SU-DHL-6 (cell line): ENCODE data around the gene TFG.

Source experiments
- H2AFZ ChIP-seq: fragments of 200-600 bp; sonication (generic); 2 replicates; pipeline ENCODE4 v1.6.1; 2014; ENCODE audit warnings: low read depth, mild to moderate bottlenecking, moderate library complexity, mixed read lengths, antibody characterized with exemption, low read length; ENCODE audit not compliant: severe bottlenecking
- H3F3A ChIP-seq: fragments of 200-600 bp; shearing (Covaris generic); 2 replicates; pipeline ENCODE4 v1.6.0; 2016; ENCODE audit warnings: antibody characterized with exemption, mild to moderate bottlenecking; ENCODE audit not compliant: insufficient read depth
- H3K27ac ChIP-seq: fragments of 200-600 bp; sonication (generic); 2 replicates; pipeline ENCODE4 v1.5.1; 2016; ENCODE audit warnings: low read depth, mild to moderate bottlenecking, low read length, moderate library complexity, mixed read lengths
- H3K27me3 ChIP-seq: fragments of 200-600 bp; sonication (generic), shearing (Covaris generic); 2 replicates; pipeline ENCODE4 v1.6.0; 2014; ENCODE audit warnings: mild to moderate bottlenecking, low read length
- H3K36me3 ChIP-seq: fragments of 200-600 bp; sonication (generic); 2 replicates; pipeline ENCODE4 v1.6.1; 2014; ENCODE audit warnings: mild to moderate bottlenecking, low read length, mixed read lengths
- H3K4me2 ChIP-seq: fragments of 300-600, 200-600 bp; shearing (Covaris generic), sonication (generic); 2 replicates; pipeline ENCODE4 v1.6.0; 2014; ENCODE audit warnings: low read length, low read depth, mild to moderate bottlenecking; ENCODE audit not compliant: poor library complexity, severe bottlenecking
- H3K4me3 ChIP-seq: fragments of 200-600 bp; sonication (generic); 2 replicates; pipeline ENCODE4 v1.5.1; 2014; ENCODE audit warnings: antibody characterized with exemption, low read length, mild to moderate bottlenecking, mixed read lengths; ENCODE audit not compliant: insufficient read depth, poor library complexity, severe bottlenecking
- H3K79me2 ChIP-seq: fragments of 200-600 bp; sonication (generic); 2 replicates; pipeline ENCODE4 v1.6.1; 2014; ENCODE audit warnings: mild to moderate bottlenecking, low read length, moderate library complexity; ENCODE audit not compliant: insufficient read depth
- H3K9ac ChIP-seq: fragments of 200-600 bp; sonication (generic); 2 replicates; pipeline ENCODE4 v1.7.0; 2014; ENCODE audit warnings: mild to moderate bottlenecking, low read length
- H3K9me2 ChIP-seq: fragments of 200-600 bp; sonication (generic); replicated peaks from 2 replicates; pipeline ENCODE4 v1.6.1; 2014; ENCODE audit warnings: low read length; ENCODE audit not compliant: insufficient read depth
- H3K9me3 ChIP-seq: fragments of 200-600 bp; sonication (generic); 2 replicates; pipeline ENCODE4 v1.6.1; 2014; ENCODE audit warnings: low read length, mixed read lengths; ENCODE audit not compliant: insufficient read depth
- H4K20me1 ChIP-seq: fragments of 200-600 bp; sonication (generic); 2 replicates; pipeline ENCODE4 v1.6.1; 2014; ENCODE audit warnings: low read depth, mild to moderate bottlenecking, antibody characterized with exemption, low read length, moderate library complexity, mixed read lengths
- EZH2phosphoT487 ChIP-seq: fragments of 200-600 bp; sonication (generic), shearing (Covaris generic); conservative IDR thresholded peaks from 2 replicates; pipeline ENCODE4 v1.6.1; 2018; ENCODE audit warnings: mild to moderate bottlenecking, antibody characterized with exemption, low read length, moderate library complexity, mixed read lengths
- TF ChIP-seq, protein P1 (sequence below): fragments of 200-600 bp; sonication (generic); IDR thresholded peaks from one replicate; pipeline ENCODE4 v1.5.1; 2017; ENCODE audit warnings: antibody characterized with exemption, mild to moderate bottlenecking, low read length, moderate library complexity; ENCODE audit not compliant: insufficient read depth, poor library complexity, severe bottlenecking

TFG gene

DNA sequence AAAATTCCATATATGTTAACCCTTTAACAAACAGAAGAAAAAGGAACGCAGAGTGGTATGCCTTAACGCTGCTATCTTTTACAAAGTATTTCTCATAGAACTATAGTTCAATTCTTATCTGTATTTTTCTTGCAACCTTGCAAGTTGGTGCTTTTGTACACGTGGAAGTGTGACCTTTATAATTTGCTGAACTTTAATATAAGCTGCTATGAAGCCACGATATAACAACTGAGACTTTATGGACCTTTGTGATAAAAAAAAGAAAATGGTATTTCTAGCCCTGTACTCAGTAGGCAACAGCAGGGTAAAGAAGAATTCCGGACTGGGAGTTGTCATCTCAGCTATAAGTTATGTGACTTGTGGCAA lies 6.3 kb upstream of the TFG start:
- H3K9ac ChIP-seq, result no peak overlapping the region
- H3K4me3 ChIP-seq, result no peak overlapping the region
- H3K27me3 ChIP-seq, result no peaks in the 10 kb centered on the region
- H3F3A ChIP-seq, result no peaks in the 10 kb centered on the region
- no peaks in the 10 kb centered on the region for H3K9me3 ChIP-seq
- TF ChIP-seq, protein P1, sequence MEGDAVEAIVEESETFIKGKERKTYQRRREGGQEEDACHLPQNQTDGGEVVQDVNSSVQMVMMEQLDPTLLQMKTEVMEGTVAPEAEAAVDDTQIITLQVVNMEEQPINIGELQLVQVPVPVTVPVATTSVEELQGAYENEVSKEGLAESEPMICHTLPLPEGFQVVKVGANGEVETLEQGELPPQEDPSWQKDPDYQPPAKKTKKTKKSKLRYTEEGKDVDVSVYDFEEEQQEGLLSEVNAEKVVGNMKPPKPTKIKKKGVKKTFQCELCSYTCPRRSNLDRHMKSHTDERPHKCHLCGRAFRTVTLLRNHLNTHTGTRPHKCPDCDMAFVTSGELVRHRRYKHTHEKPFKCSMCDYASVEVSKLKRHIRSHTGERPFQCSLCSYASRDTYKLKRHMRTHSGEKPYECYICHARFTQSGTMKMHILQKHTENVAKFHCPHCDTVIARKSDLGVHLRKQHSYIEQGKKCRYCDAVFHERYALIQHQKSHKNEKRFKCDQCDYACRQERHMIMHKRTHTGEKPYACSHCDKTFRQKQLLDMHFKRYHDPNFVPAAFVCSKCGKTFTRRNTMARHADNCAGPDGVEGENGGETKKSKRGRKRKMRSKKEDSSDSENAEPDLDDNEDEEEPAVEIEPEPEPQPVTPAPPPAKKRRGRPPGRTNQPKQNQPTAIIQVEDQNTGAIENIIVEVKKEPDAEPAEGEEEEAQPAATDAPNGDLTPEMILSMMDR, result no peak
- no peak for TF ChIP-seq EZH2phosphoT487
- H4K20me1 ChIP-seq, result no peaks in the 10 kb centered on the region
- no peak overlapping the region for H3K27ac ChIP-seq
- H3K36me3 ChIP-seq, result no peaks in the 10 kb centered on the region
- no peaks in the 10 kb centered on the region for H3K79me2 ChIP-seq
- H3K9me2 ChIP-seq, result no peaks in the 10 kb centered on the region
- H3K4me2 ChIP-seq, result no peak overlapping the region
- H2AFZ ChIP-seq, result no peak overlapping the region

DNA sequence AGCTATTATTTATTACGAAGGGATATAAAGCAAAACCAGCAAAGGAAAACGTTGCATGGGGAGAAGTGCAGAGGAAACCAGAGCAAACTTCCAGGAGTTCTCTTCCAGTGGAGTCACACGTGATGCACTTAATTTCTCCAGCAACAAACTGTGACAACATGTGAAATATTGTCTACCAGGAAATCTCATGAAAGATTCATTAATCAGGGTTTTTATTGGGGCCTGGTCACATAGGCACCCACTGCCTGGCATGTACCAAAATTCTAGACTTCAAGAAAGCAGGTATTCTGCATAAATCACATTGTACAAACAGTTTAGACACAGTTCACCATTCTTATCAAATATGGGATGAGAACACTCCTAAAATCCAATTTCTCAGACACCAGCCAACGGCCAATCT lies 5.4 kb upstream of the TFG start:
- Histone ChIP-seq H2AFZ (peak overlapping the region; percentile 40), H3K9me3 (no peaks in the 10 kb centered on the region), H3K27me3 (no peaks in the 10 kb centered on the region), H3K4me3 (no peak overlapping the region), H3K79me2 (no peaks in the 10 kb centered on the region), H3F3A (no peaks in the 10 kb centered on the region), H3K36me3 (no peaks in the 10 kb centered on the region), H3K27ac (no peak overlapping the region), H3K4me2 (no peak overlapping the region), H4K20me1 (no peaks in the 10 kb centered on the region), H3K9me2 (no peaks in the 10 kb centered on the region), H3K9ac (no peak overlapping the region)
- TF ChIP-seq, protein P1, result no peak
- no peak for TF ChIP-seq EZH2phosphoT487

DNA sequence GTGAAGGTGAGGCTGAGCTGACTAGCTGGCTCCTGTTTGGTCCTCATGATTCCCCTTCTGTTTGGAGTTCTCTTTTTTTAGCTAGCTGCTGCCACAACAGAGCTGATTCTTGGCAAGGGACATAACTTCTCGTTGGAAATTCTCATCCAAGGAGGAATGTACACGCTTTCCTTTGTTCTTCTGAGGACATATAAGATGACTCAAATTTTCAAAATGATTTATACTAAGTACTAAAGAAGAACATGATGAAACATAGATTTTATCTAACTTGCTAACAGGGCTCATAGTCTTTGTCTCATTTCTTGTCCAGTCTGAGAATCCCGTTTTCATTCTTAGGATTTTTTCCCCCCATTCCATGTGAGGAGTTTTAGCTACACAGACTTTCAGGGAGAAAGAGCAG lies 2.9 kb upstream of the TFG start:
- H3K4me3 ChIP-seq, result no peak overlapping the region
- H4K20me1 ChIP-seq, result peaks cover 6% of the 10 kb centered on the region
- no peak for TF ChIP-seq EZH2phosphoT487
- TF ChIP-seq, protein P1, result no peak
- H3K9me3 ChIP-seq, result no peaks in the 10 kb centered on the region
- no peaks in the 10 kb centered on the region for H3K27me3 ChIP-seq
- H3K9ac ChIP-seq, result no peak overlapping the region
- H3K27ac ChIP-seq, result no peak overlapping the region
- H3K4me2 ChIP-seq, result no peak overlapping the region
- H3F3A ChIP-seq, result no peaks in the 10 kb centered on the region; the same call in 1 of the 2 replicates
- H3K36me3 ChIP-seq, result no peaks in the 10 kb centered on the region
- H3K79me2 ChIP-seq, result peaks cover 18% of the 10 kb centered on the region
- H2AFZ ChIP-seq, result peak overlapping the region; percentile 44
- H3K9me2 ChIP-seq, result no peaks in the 10 kb centered on the region
